GM23338 (cell line): Measurements from ENCODE around the gene CCDC69. TPM values are rescaled to one million over a fixed set of nuclear protein-coding genes. Genes with fewer than 3 reads are reported as not detected.

Experiments
- ATAC-seq: fragments of 200-7000 bp; cut with Tn5 transposase; 3 replicates; pipeline ENCODE4 v1.9.1; 2020
- DNase-seq: peaks from one replicate; pipeline ENCODE4 v3.0.0-alpha.2; 2015; ENCODE audit warnings: low spot score
- H2AFZ ChIP-seq: fragments of 200-600 bp; sonication (generic); 2 replicates; pipeline ENCODE4 v1.8.0; 2016; ENCODE audit warnings: antibody characterized with exemption, mild to moderate bottlenecking, moderate library complexity
- H3F3A ChIP-seq: fragments of 200-600 bp; sonication (generic); replicated peaks from 2 replicates; pipeline ENCODE4 v1.8.0; 2017; ENCODE audit warnings: antibody characterized with exemption, mixed run types, low read depth
- H3K27ac ChIP-seq: fragments of 200-600 bp; sonication (generic); 2 replicates; pipeline ENCODE4 v1.6.1; 2016; ENCODE audit warnings: low read depth
- H3K27me3 ChIP-seq: fragments of 200-600 bp; sonication (generic); 2 replicates; pipeline ENCODE4 v1.8.0; 2016; ENCODE audit warnings: mild to moderate bottlenecking, mixed run types, moderate library complexity; ENCODE audit not compliant: insufficient read depth
- H3K36me3 ChIP-seq: fragments of 200-600 bp; sonication (generic); 2 replicates; pipeline ENCODE4 v1.8.0; 2016; ENCODE audit warnings: mild to moderate bottlenecking; ENCODE audit not compliant: insufficient read depth
- H3K4me1 ChIP-seq: fragments of 200-600 bp; sonication (generic); 2 replicates; pipeline ENCODE4 v1.8.0; 2016; ENCODE audit warnings: mild to moderate bottlenecking, moderate library complexity; ENCODE audit not compliant: insufficient read depth
- H3K4me2 ChIP-seq: fragments of 200-600 bp; sonication (generic); 2 replicates; pipeline ENCODE4 v1.7.1; 2017; ENCODE audit warnings: mixed run types
- H3K4me3 ChIP-seq: fragments of 200-600 bp; sonication (generic); 2 replicates; pipeline ENCODE4 v1.6.1; 2016; ENCODE audit warnings: mixed run types
- H3K79me2 ChIP-seq: fragments of 200-600 bp; sonication (generic); replicated peaks from 2 replicates; pipeline ENCODE4 v1.8.0; 2017; ENCODE audit warnings: mild to moderate bottlenecking; ENCODE audit not compliant: insufficient read depth
- H3K9me2 ChIP-seq: fragments of 200-600 bp; sonication (generic); 2 replicates; pipeline ENCODE4 v1.8.0; 2017; ENCODE audit not compliant: insufficient read depth
- H4K20me1 ChIP-seq: fragments of 200-600 bp; sonication (generic); replicated peaks from 2 replicates; pipeline ENCODE4 v1.8.0; 2017; ENCODE audit warnings: mild to moderate bottlenecking; ENCODE audit not compliant: insufficient read depth
- H3K27ac Mint-ChIP-seq: 2 replicates; pipeline ENCODE4 v1.8.0; 2020; ENCODE audit warnings: inconsistent platforms, mild to moderate bottlenecking, moderate library complexity, mixed read lengths
- H3K27me3 Mint-ChIP-seq: 3 replicates; pipeline ENCODE4 v1.8.0; 2022; ENCODE audit warnings: low read depth, mild to moderate bottlenecking, moderate library complexity, mixed read lengths, inconsistent platforms; ENCODE audit not compliant: insufficient read depth, poor library complexity
- H3K36me3 Mint-ChIP-seq: 3 replicates; pipeline ENCODE4 v1.8.0; 2021; ENCODE audit warnings: low read depth, mild to moderate bottlenecking, inconsistent platforms, moderate library complexity, mixed read lengths
- H3K4me1 Mint-ChIP-seq: 3 replicates; pipeline ENCODE4 v1.8.0; 2020; ENCODE audit warnings: mild to moderate bottlenecking, inconsistent platforms, mixed read lengths
- H3K4me3 Mint-ChIP-seq: 3 replicates; pipeline ENCODE4 v1.8.0; 2021; ENCODE audit warnings: moderate library complexity, mild to moderate bottlenecking, inconsistent platforms, mixed read lengths
- H3K9me3 Mint-ChIP-seq: 3 replicates; pipeline ENCODE4 v1.8.0; 2020; ENCODE audit warnings: moderate library complexity, mild to moderate bottlenecking, inconsistent platforms, mixed read lengths
- CREB1 ChIP-seq: fragments of 250-450 bp; sonication (Bioruptor Pico); IDR thresholded peaks from 2 replicates; pipeline ENCODE4 v1.5.0; 2020; ENCODE audit warnings: low read depth, mild to moderate bottlenecking, moderate library complexity
- EZH2phosphoT487 ChIP-seq: fragments of 200-600 bp; sonication (generic); IDR thresholded peaks from one replicate; pipeline ENCODE4 v1.8.1; 2018; ENCODE audit warnings: antibody characterized with exemption; ENCODE audit not compliant: unreplicated experiment
- NANOG ChIP-seq: IDR thresholded peaks from 2 replicates; pipeline ENCODE4 v1.6.1; 2016; ENCODE audit warnings: antibody characterized with exemption, borderline replicate concordance
- POLR2AphosphoS5 ChIP-seq: IDR thresholded peaks from 2 replicates; pipeline ENCODE4 v1.6.1; 2016; ENCODE audit warnings: antibody characterized with exemption, low read depth
- STAT1 ChIP-seq: IDR thresholded peaks from one replicate; pipeline ENCODE4 v1.6.1; 2016; ENCODE audit warnings: antibody characterized with exemption; ENCODE audit not compliant: unreplicated experiment
- ZNF114 ChIP-seq: fragments of 250-450 bp; sonication (Bioruptor Pico); IDR thresholded peaks from 2 replicates; pipeline ENCODE4 v1.5.0; 2020; ENCODE audit warnings: mild to moderate bottlenecking, moderate library complexity
- ZNF331 ChIP-seq: fragments of 250-450 bp; sonication (Bioruptor Pico); IDR thresholded peaks from 2 replicates; pipeline ENCODE4 v1.5.0; 2020; ENCODE audit warnings: low read depth, mild to moderate bottlenecking, moderate library complexity
- polyA plus RNA-seq: library from polyadenylated mRNA; unstranded; fragments of >200 nt; fragmentation: Nextera tagmentation; extraction: Ambion mirVana; gene quantifications from 2 replicates; pipeline ENCODE4 v1.2.1, GENCODE V29; 2016
- total RNA-seq: library from RNA; depleted of rRNA; stranded (reverse); fragments of >200 nt; shearing (Covaris generic); gene quantifications from 2 replicates; pipeline ENCODE4 v1.2.3, GENCODE V29; 2014
- TF ChIP-seq, protein P1 (sequence below), 2 experiments: fragments of 200-600 bp in 1 of 2; sonication (generic) in 1 of 2; conservative IDR thresholded peaks; 2 replicates each; pipeline versions ENCODE4 v1.5.1 to v1.6.1; 2016 to 2017; ENCODE audit warnings: antibody characterized with exemption in 2 of 2, low read depth in 2 of 2, mild to moderate bottlenecking in 2 of 2, moderate library complexity in 1 of 2
- TF ChIP-seq, protein P2 (sequence below): IDR thresholded peaks from one replicate; pipeline ENCODE4 v1.6.1; 2018; ENCODE audit warnings: antibody characterized with exemption; ENCODE audit not compliant: unreplicated experiment
- TF ChIP-seq, protein P3 (sequence below): fragments of 250-450 bp; sonication (Bioruptor Pico); IDR thresholded peaks from 2 replicates; pipeline ENCODE4 v1.5.0; 2020; ENCODE audit warnings: mild to moderate bottlenecking, moderate library complexity

CCDC69 gene
- total and polyA plus RNA-seq, 2 experiments from 2014 or later: 2.7 to 5.3 TPM

DNA sequence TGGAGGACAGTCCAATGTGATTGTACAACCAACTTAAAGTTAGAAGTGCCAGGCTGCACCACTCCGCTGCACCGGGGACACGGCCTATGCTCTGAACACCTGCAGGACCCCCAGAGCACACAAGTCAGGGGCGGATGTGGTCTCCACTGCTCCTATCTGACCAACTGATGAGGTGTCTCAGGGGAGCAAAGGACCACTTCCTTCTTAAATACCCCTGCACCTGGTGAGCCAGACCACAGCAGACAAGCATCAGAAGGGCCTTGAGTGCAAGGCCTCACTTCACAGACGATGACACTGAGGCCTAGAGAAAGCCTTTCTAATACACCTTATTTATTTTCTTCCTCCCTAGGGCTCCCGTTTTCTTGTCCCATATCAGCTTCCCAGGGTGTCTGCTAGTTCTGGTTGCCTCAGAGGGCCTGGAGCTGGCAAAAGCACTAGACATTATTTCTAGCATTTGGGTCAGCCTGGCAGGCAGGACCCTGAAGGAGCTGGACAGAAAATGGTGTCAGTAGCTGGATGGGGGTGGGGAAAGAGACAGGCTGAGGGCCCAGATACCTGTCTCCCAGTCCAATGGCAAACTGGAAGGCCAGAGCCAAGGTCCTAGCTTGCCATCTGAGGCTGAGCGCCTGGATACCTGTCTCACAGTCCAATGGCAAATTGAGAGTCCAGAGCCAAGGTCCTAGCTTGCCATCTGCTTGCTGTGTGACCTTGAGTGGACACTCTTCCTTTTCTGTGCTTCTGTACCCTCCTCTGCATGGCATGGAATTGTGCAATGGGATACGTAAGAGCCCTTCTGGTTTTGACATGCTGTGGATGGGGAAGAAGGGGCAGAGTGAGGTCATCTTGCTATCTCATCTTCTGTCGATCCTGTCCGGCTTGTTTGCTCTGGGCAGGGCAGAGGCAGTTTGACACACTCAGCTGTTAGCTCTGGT, 9.0 kb downstream of the CCDC69 start (continued):
- TF ChIP-seq, protein P1, sequence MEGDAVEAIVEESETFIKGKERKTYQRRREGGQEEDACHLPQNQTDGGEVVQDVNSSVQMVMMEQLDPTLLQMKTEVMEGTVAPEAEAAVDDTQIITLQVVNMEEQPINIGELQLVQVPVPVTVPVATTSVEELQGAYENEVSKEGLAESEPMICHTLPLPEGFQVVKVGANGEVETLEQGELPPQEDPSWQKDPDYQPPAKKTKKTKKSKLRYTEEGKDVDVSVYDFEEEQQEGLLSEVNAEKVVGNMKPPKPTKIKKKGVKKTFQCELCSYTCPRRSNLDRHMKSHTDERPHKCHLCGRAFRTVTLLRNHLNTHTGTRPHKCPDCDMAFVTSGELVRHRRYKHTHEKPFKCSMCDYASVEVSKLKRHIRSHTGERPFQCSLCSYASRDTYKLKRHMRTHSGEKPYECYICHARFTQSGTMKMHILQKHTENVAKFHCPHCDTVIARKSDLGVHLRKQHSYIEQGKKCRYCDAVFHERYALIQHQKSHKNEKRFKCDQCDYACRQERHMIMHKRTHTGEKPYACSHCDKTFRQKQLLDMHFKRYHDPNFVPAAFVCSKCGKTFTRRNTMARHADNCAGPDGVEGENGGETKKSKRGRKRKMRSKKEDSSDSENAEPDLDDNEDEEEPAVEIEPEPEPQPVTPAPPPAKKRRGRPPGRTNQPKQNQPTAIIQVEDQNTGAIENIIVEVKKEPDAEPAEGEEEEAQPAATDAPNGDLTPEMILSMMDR (conservative IDR thresholded peaks at IDR 0.05; ENCODE audit: low read depth in 2 of 2): no peak
- TF ChIP-seq POLR2AphosphoS5: no peak
- TF ChIP-seq, protein P2, sequence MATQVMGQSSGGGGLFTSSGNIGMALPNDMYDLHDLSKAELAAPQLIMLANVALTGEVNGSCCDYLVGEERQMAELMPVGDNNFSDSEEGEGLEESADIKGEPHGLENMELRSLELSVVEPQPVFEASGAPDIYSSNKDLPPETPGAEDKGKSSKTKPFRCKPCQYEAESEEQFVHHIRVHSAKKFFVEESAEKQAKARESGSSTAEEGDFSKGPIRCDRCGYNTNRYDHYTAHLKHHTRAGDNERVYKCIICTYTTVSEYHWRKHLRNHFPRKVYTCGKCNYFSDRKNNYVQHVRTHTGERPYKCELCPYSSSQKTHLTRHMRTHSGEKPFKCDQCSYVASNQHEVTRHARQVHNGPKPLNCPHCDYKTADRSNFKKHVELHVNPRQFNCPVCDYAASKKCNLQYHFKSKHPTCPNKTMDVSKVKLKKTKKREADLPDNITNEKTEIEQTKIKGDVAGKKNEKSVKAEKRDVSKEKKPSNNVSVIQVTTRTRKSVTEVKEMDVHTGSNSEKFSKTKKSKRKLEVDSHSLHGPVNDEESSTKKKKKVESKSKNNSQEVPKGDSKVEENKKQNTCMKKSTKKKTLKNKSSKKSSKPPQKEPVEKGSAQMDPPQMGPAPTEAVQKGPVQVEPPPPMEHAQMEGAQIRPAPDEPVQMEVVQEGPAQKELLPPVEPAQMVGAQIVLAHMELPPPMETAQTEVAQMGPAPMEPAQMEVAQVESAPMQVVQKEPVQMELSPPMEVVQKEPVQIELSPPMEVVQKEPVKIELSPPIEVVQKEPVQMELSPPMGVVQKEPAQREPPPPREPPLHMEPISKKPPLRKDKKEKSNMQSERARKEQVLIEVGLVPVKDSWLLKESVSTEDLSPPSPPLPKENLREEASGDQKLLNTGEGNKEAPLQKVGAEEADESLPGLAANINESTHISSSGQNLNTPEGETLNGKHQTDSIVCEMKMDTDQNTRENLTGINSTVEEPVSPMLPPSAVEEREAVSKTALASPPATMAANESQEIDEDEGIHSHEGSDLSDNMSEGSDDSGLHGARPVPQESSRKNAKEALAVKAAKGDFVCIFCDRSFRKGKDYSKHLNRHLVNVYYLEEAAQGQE: no peak
- no peak for TF ChIP-seq CREB1 (CRISPR knock-in tag)
- no peak for TF ChIP-seq NANOG
- TF ChIP-seq EZH2phosphoT487: no peak
- TF ChIP-seq ZNF331 (CRISPR knock-in tag): no peak
- TF ChIP-seq STAT1: no peak
- no peak for TF ChIP-seq ZNF114 (CRISPR knock-in tag)

DNA sequence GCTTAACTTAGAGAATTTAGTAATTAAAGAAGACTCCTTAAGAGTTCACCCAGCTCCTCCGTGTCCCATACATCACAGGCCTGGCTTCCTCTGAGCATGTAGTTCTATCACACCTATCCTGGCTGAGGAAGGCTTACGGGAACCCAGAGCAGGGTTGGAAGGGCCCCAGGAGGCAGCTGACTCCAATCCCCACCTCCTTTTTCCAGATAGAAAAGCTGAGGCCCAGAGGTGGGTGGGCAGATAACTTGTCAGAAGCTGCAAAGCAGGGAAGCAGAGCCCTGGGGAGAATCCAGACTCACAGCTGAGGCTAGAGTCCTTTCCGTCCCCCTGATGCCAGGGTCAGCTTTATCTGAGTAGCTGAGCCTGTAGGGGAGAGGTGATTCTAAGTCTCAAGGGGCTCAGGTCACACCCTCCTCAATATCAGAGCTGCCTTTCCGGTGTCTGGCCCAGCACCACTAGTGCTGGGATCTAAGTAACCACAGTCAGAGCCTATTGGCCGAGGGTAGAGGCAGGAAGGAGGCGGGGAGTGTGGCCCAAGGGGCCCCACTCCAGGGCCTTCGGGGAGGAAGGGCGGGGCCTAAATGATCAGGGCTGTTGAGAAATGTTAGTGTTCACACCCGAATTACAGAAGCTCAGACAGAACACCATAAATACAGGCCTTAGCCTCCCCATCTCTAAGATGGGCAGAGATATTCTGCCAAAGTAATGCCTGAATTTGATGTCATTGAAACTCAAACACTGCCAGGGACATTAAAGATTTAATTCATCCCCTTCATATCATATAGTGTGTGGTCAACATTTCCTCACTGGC, 9.9 kb downstream of the CCDC69 start:
- H3K27ac Mint-ChIP-seq: no peak overlapping the region
- Histone ChIP-seq H3K27ac (no peak overlapping the region), H3K4me3 (no peak overlapping the region), H4K20me1 (no peaks in the 10 kb centered on the region), H3K4me1 (peaks cover 4% of the 10 kb centered on the region; the same call in 1 of the 2 replicates), H3K36me3 (no peaks in the 10 kb centered on the region), H3K4me2 (peak overlapping the region; percentile 20; the same call in 1 of the 2 replicates), H2AFZ (peak overlapping the region; percentile 81; the same call in 1 of the 2 replicates), H3K27me3 (no peaks in the 10 kb centered on the region), H3F3A (no peaks in the 10 kb centered on the region), H3K79me2 (no peaks in the 10 kb centered on the region), H3K9me2 (no peaks in the 10 kb centered on the region)
- TF ChIP-seq POLR2AphosphoS5: peak; percentile 42; the same call in 1 of the 2 replicates
- TF ChIP-seq, protein P3, sequence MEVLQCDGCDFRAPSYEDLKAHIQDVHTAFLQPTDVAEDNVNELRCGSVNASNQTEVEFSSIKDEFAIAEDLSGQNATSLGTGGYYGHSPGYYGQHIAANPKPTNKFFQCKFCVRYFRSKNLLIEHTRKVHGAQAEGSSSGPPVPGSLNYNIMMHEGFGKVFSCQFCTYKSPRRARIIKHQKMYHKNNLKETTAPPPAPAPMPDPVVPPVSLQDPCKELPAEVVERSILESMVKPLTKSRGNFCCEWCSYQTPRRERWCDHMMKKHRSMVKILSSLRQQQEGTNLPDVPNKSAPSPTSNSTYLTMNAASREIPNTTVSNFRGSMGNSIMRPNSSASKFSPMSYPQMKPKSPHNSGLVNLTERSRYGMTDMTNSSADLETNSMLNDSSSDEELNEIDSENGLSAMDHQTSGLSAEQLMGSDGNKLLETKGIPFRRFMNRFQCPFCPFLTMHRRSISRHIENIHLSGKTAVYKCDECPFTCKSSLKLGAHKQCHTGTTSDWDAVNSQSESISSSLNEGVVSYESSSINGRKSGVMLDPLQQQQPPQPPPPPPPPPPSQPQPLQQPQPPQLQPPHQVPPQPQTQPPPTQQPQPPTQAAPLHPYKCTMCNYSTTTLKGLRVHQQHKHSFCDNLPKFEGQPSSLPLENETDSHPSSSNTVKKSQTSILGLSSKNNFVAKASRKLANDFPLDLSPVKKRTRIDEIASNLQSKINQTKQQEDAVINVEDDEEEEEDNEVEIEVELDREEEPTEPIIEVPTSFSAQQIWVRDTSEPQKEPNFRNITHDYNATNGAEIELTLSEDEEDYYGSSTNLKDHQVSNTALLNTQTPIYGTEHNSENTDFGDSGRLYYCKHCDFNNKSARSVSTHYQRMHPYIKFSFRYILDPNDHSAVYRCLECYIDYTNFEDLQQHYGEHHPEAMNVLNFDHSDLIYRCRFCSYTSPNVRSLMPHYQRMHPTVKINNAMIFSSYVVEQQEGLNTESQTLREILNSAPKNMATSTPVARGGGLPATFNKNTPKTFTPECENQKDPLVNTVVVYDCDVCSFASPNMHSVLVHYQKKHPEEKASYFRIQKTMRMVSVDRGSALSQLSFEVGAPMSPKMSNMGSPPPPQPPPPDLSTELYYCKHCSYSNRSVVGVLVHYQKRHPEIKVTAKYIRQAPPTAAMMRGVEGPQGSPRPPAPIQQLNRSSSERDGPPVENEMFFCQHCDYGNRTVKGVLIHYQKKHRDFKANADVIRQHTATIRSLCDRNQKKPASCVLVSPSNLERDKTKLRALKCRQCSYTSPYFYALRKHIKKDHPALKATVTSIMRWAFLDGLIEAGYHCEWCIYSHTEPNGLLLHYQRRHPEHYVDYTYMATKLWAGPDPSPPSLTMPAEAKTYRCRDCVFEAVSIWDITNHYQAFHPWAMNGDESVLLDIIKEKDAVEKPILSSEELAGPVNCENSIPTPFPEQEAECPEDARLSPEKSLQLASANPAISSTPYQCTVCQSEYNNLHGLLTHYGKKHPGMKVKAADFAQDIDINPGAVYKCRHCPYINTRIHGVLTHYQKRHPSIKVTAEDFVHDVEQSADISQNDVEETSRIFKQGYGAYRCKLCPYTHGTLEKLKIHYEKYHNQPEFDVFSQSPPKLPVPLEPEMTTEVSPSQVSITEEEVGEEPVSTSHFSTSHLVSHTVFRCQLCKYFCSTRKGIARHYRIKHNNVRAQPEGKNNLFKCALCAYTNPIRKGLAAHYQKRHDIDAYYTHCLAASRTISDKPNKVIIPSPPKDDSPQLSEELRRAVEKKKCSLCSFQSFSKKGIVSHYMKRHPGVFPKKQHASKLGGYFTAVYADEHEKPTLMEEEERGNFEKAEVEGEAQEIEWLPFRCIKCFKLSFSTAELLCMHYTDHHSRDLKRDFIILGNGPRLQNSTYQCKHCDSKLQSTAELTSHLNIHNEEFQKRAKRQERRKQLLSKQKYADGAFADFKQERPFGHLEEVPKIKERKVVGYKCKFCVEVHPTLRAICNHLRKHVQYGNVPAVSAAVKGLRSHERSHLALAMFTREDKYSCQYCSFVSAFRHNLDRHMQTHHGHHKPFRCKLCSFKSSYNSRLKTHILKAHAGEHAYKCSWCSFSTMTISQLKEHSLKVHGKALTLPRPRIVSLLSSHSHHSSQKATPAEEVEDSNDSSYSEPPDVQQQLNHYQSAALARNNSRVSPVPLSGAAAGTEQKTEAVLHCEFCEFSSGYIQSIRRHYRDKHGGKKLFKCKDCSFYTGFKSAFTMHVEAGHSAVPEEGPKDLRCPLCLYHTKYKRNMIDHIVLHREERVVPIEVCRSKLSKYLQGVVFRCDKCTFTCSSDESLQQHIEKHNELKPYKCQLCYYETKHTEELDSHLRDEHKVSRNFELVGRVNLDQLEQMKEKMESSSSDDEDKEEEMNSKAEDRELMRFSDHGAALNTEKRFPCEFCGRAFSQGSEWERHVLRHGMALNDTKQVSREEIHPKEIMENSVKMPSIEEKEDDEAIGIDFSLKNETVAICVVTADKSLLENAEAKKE (CRISPR knock-in tag): no peak
- H3K36me3 Mint-ChIP-seq: no peaks in the 10 kb centered on the region
- ATAC-seq: peak; percentile 98
- peaks cover 8% of the 10 kb centered on the region; the same call in 2 of the 3 replicates for H3K4me1 Mint-ChIP-seq
- no peak overlapping the region for H3K4me3 Mint-ChIP-seq
- H3K27me3 Mint-ChIP-seq: peaks cover 3% of the 10 kb centered on the region
- H3K9me3 Mint-ChIP-seq: no peaks in the 10 kb centered on the region
- peak; percentile 65 for DNase-seq
